K562 (cell line): Measurements from ENCODE around the gene NUP50. TPM values are rescaled to one million over a fixed set of nuclear protein-coding genes. Genes with fewer than 3 reads are reported as not detected.

ENCODE experiments used
- ARID1B ChIP-seq: fragments of 450-650 bp; IDR thresholded peaks from 2 replicates; pipeline ENCODE4 v1.6.1; 2016; ENCODE audit warnings: antibody characterized with exemption, mild to moderate bottlenecking, inconsistent platforms
- BHLHE40 ChIP-seq: IDR thresholded peaks from 2 replicates; pipeline ENCODE4 v1.6.1; 2011; ENCODE audit warnings: low read length, improper control_type of control experiment
- DMBX1 ChIP-seq: fragments of 250-450 bp; sonication (Bioruptor Pico); IDR thresholded peaks from 2 replicates; pipeline ENCODE4 v1.8.0; 2022; ENCODE audit warnings: inconsistent platforms, mild to moderate bottlenecking, moderate library complexity, borderline replicate concordance
- ELF4 ChIP-seq: fragments of 450-650 bp; formaldehyde crosslinking; IDR thresholded peaks from 2 replicates; pipeline ENCODE4 v1.4.0; 2022; ENCODE audit warnings: missing genetic modification characterization
- EP400 ChIP-seq: fragments of 450-650 bp; IDR thresholded peaks from 2 replicates; pipeline ENCODE4 v1.6.1; 2017; ENCODE audit warnings: antibody characterized with exemption, mild to moderate bottlenecking, moderate library complexity
- FOXM1 ChIP-seq, 2 experiments: fragments of 450-650 bp in 1 of 2; sonication (generic) in 1 of 2; formaldehyde crosslinking in 1 of 2; IDR thresholded peaks; 2 replicates each; pipeline versions ENCODE4 v1.6.1 to v1.9.0; 2017 to 2022; ENCODE audit warnings: low read depth in 2 of 2, mild to moderate bottlenecking in 2 of 2, missing genetic modification reagents in 1 of 2, moderate library complexity in 1 of 2
- HCFC1 ChIP-seq: IDR thresholded peaks from 2 replicates; pipeline ENCODE4 v1.6.1; 2012; ENCODE audit warnings: low read depth, low read length, improper control_type of control experiment
- KLF13 ChIP-seq: fragments of 450-650 bp; IDR thresholded peaks from 2 replicates; pipeline ENCODE4 v1.6.1; 2016; ENCODE audit warnings: missing genetic modification characterization, low read depth, mild to moderate bottlenecking, missing compliant biosample characterization, moderate library complexity, borderline replicate concordance
- MEF2D ChIP-seq: conservative IDR thresholded peaks from 2 replicates; pipeline ENCODE4 v1.6.1; 2016; ENCODE audit warnings: low read depth, missing genetic modification characterization, missing compliant biosample characterization
- MEIS2 ChIP-seq: fragments of 450-650 bp; IDR thresholded peaks from 2 replicates; pipeline ENCODE4 v1.6.1; 2014; ENCODE audit warnings: mild to moderate bottlenecking; ENCODE audit not compliant: partially characterized antibody
- MXI1 ChIP-seq: IDR thresholded peaks from 2 replicates; pipeline ENCODE4 v1.6.1; 2011; ENCODE audit warnings: low read depth, mild to moderate bottlenecking, improper control_type of control experiment, low read length
- MYBL2 ChIP-seq, 2 experiments: fragments of 450-650 bp in 1 of 2; sonication (generic) in 1 of 2; formaldehyde crosslinking in 1 of 2; IDR thresholded peaks; 2 replicates each; pipeline versions ENCODE4 v1.6.1 to v1.8.1; 2017 to 2022; ENCODE audit warnings: borderline replicate concordance in 1 of 2, inconsistent platforms in 1 of 2, low read depth in 1 of 2, mild to moderate bottlenecking in 1 of 2, missing genetic modification reagents in 1 of 2, moderate library complexity in 1 of 2
- NELFE ChIP-seq: IDR thresholded peaks from 2 replicates; pipeline ENCODE4 v1.6.1; 2011; ENCODE audit warnings: mild to moderate bottlenecking; ENCODE audit not compliant: insufficient read depth, insufficient read length
- POU5F1 ChIP-seq: fragments of 150-350 bp; IDR thresholded peaks from 2 replicates; pipeline ENCODE4 v1.6.1; 2014; ENCODE audit warnings: borderline replicate concordance, low read length, low read depth, mild to moderate bottlenecking; ENCODE audit not compliant: partially characterized antibody
- PRPF4 ChIP-seq: fragments of 200-400 bp; formaldehyde crosslinking; IDR thresholded peaks from one replicate; pipeline ENCODE4 v1.6.1; 2017; ENCODE audit warnings: low read length, low read depth, mild to moderate bottlenecking; ENCODE audit not compliant: insufficient read depth, poor library complexity, severe bottlenecking
- RAD21 ChIP-seq, 2 experiments: fragments of 250-450 bp in 1 of 2; fragments of 450-650 bp in 1 of 2; sonication (Bioruptor Pico) in 1 of 2; formaldehyde crosslinking in 1 of 2; IDR thresholded peaks in 1 of 2; conservative IDR thresholded peaks in 1 of 2; 2 replicates each; pipeline versions ENCODE4 v1.4.0 to v1.8.0; 2020 to 2022; ENCODE audit warnings: mild to moderate bottlenecking in 2 of 2, moderate library complexity in 1 of 2
- RBM14 ChIP-seq: fragments of 200-400 bp; formaldehyde crosslinking; IDR thresholded peaks from 2 replicates; pipeline ENCODE4 v1.6.1; 2018; ENCODE audit warnings: low read depth, mild to moderate bottlenecking, low read length, moderate library complexity, borderline replicate concordance; ENCODE audit not compliant: insufficient read depth
- SAP30 ChIP-seq: fragments of 200-600 bp; sonication (generic); IDR thresholded peaks from 2 replicates; pipeline ENCODE4 v1.6.1; 2012; ENCODE audit warnings: borderline replicate concordance, low read depth, mild to moderate bottlenecking, moderate library complexity, low read length, control low read depth, inconsistent platforms; ENCODE audit not compliant: insufficient read depth, poor library complexity, severe bottlenecking
- SMARCB1 ChIP-seq: IDR thresholded peaks from 2 replicates; pipeline ENCODE4 v1.6.1; 2011; ENCODE audit warnings: improper control_type of control experiment, low read depth; ENCODE audit not compliant: insufficient read length
- TAF9B ChIP-seq: fragments of 450-650 bp; IDR thresholded peaks from 2 replicates; pipeline ENCODE4 v1.6.1; 2018; ENCODE audit warnings: mild to moderate bottlenecking; ENCODE audit not compliant: partially characterized antibody
- YY1 ChIP-seq, 3 experiments: IDR thresholded peaks; 2 replicates each; pipeline ENCODE4 v1.6.1; 2011; ENCODE audit warnings: low read length in 2 of 3, mild to moderate bottlenecking in 2 of 3, moderate library complexity in 2 of 3, borderline replicate concordance in 1 of 3, control low read depth in 1 of 3, low read depth in 1 of 3; ENCODE audit not compliant: insufficient read depth in 3 of 3, insufficient replicate concordance in 2 of 3, control insufficient read depth in 1 of 3, insufficient read length in 1 of 3; ENCODE audit errors: extremely low read depth in 1 of 3
- ZC3H4 ChIP-seq: sonication (generic); formaldehyde crosslinking; IDR thresholded peaks from 2 replicates; pipeline ENCODE4 v1.9.0; 2021; ENCODE audit warnings: missing genetic modification reagents, borderline replicate concordance
- ZNF274 ChIP-seq: IDR thresholded peaks from 2 replicates; pipeline ENCODE4 v1.6.1; 2011; ENCODE audit warnings: low read depth, mild to moderate bottlenecking, low read length, moderate library complexity, borderline replicate concordance
- ZNF639 ChIP-seq, 2 experiments: fragments of 200-800 bp in 1 of 2; sonication (Bioruptor generic) in 1 of 2; sonication (generic) in 1 of 2; formaldehyde crosslinking in 1 of 2; IDR thresholded peaks in 1 of 2; conservative IDR thresholded peaks in 1 of 2; 2 replicates each; pipeline versions ENCODE4 v1.5.0 to v1.6.1; 2016 to 2020; ENCODE audit warnings: missing compliant biosample characterization in 1 of 2, missing genetic modification characterization in 1 of 2, missing genetic modification reagents in 1 of 2
- polyA plus RNA-seq, 8 experiments: library from polyadenylated mRNA; depleted of rRNA in 4 of 8; stranded (reverse) in 5 of 8; unstranded in 3 of 8; fragments of >200 nt; fragmentation: Nextera tagmentation in 2 of 8; fragmentation: Illumina TruSeq in 1 of 8; extraction: Ambion mirVana in 2 of 8; extraction: Trizol in 1 of 8; gene quantifications; 2 replicates each; pipeline versions ENCODE4 v1.2.1 to v1.2.3, GENCODE V29; 2011 to 2014; ENCODE audit warnings: inconsistent platforms in 1 of 8, missing spikeins in 1 of 8
- total RNA-seq, 7 experiments: library from RNA; depleted of rRNA in 6 of 7; stranded (reverse); fragments of >200 nt in 6 of 7; fragmentation: Illumina TruSeq in 2 of 7; extraction: Trizol in 2 of 7; gene quantifications; 2 replicates each; pipeline versions ENCODE4 v1.2.1 to v1.2.3, GENCODE V29; 2011 to 2021; ENCODE audit warnings: low replicate concordance in 1 of 7

The NUP50 gene
- total and polyA plus RNA-seq, 9 of the 15 experiments (the other 6 are each of a cell fraction or from before 2014, with no cell fraction given): 23.8 to 83.7 (median 55.3) TPM

GRCh38 chr22:45163451-45164269 lies at the start of gene NUP50 (continued):
- TF ChIP-seq YY1 (IDR thresholded peaks at IDR 0.05; ENCODE audit: borderline replicate concordance in 1 of 3, control insufficient read depth in 1 of 3, extremely low read depth in 1 of 3, insufficient read depth in 3 of 3, insufficient read length in 1 of 3, insufficient replicate concordance in 2 of 3, low read depth in 1 of 3, low read length in 2 of 3) (peak; percentile 51 to 89 (median 79)), MYBL2 (IDR thresholded peaks at IDR 0.05; ENCODE audit: low read depth) (peak; percentile 72), MYBL2 (CRISPR knock-in tag; IDR thresholded peaks at IDR 0.05; ENCODE audit: borderline replicate concordance) (no peak), SAP30 (peak; percentile 27), HCFC1 (no peak), MEIS2 (peak; percentile 95), MXI1 (no peak; the same call in 1 of the 2 replicates), RBM14 (no peak), ZNF274 (no peak), DMBX1 (CRISPR knock-in tag) (no peak), ZC3H4 (CRISPR knock-in tag) (no peak), SMARCB1 (no peak), KLF13 (tag) (no peak), ELF4 (CRISPR knock-in tag) (no peak), FOXM1 (IDR thresholded peaks at IDR 0.05; ENCODE audit: low read depth) (no peak), FOXM1 (CRISPR knock-in tag; IDR thresholded peaks at IDR 0.05; ENCODE audit: low read depth) (no peak), EP400 (peak; percentile 79; the same call in 1 of the 2 replicates), PRPF4 (no peak), BHLHE40 (peak; percentile 99), MEF2D (tag) (no peak), RAD21 (CRISPR knock-in tag; conservative IDR thresholded peaks at IDR 0.05 in 1 of 2, IDR thresholded peaks at IDR 0.05 in 1 of 2) (no peak), ARID1B (no peak), POU5F1 (no peak), TAF9B (peak; percentile 62), ZNF639 (CRISPR knock-in tag; conservative IDR thresholded peaks at IDR 0.05 in 1 of 2, IDR thresholded peaks at IDR 0.05 in 1 of 2) (peak in 1 of 2 experiments; percentile 58; a peak in 1 of 4 replicates), NELFE (no peak)
